ENCODE results near the gene ERP44.
A peak's percentile ranks its signal among the peaks of the same experiment; 100 is the strongest.
"Not testable (repeated sequence)": the region's sequence is repeated elsewhere in the genome, so short reads cannot be mapped to it uniquely, and the experiment has no call there.

The ERP44 gene

GRCh38 chr9:100074989-100075388, 23.8 kb downstream of the ERP44 start:
- Mint-ChIP-seq H3K9me3 (no peaks in the 10 kb centered on the region), H3K27me3 (no peaks in the 10 kb centered on the region), H3K4me1 (peaks cover 55% of the 10 kb centered on the region), H3K4me3 (no peak overlapping the region), H3K36me3 (ENCODE audit: insufficient read depth) (peaks cover 7% of the 10 kb centered on the region), H3K27ac (ENCODE audit: low read depth) (no peak overlapping the region)
- DNase-seq (ENCODE audit: low spot score in 2 of 2): no peak
- no peak for ATAC-seq (replicated peaks; ENCODE audit: extremely low read depth, poor library complexity, severe bottlenecking)

GRCh38 chr9:100074093-100074492, 24.7 kb downstream of the ERP44 start:
- Mint-ChIP-seq H3K27me3 (no peaks in the 10 kb centered on the region), H3K4me3 (no peak overlapping the region), H3K27ac (ENCODE audit: low read depth) (no peak overlapping the region), H3K4me1 (peaks cover 54% of the 10 kb centered on the region), H3K36me3 (ENCODE audit: insufficient read depth) (peaks cover 4% of the 10 kb centered on the region), H3K9me3 (no peaks in the 10 kb centered on the region)
- no peak for DNase-seq (ENCODE audit: low spot score in 2 of 2)
- ATAC-seq (replicated peaks; ENCODE audit: extremely low read depth, poor library complexity, severe bottlenecking): no peak

GRCh38 chr9:100072805-100073204, 26.0 kb downstream of the ERP44 start:
- H3K4me3 Mint-ChIP-seq: no peak overlapping the region
- no peak for ATAC-seq (replicated peaks; ENCODE audit: extremely low read depth, poor library complexity, severe bottlenecking)
- H3K4me1 Mint-ChIP-seq: peaks cover 45% of the 10 kb centered on the region
- H3K27me3 Mint-ChIP-seq: no peaks in the 10 kb centered on the region
- H3K27ac Mint-ChIP-seq (ENCODE audit: low read depth): no peak overlapping the region
- DNase-seq (ENCODE audit: low spot score in 2 of 2): no peak
- H3K36me3 Mint-ChIP-seq (ENCODE audit: insufficient read depth): peaks cover 4% of the 10 kb centered on the region
- H3K9me3 Mint-ChIP-seq: no peaks in the 10 kb centered on the region

- Mint-ChIP-seq H3K36me3 (ENCODE audit: insufficient read depth) (peaks cover 2% of the 10 kb centered on the region), H3K4me3 (no peak overlapping the region), H3K27ac (ENCODE audit: low read depth) (no peak overlapping the region), H3K27me3 (no peaks in the 10 kb centered on the region), H3K4me1 (peaks cover 45% of the 10 kb centered on the region), H3K9me3 (no peaks in the 10 kb centered on the region)
- DNase-seq (ENCODE audit: low spot score in 2 of 2): no peak
- no peak for ATAC-seq (replicated peaks; ENCODE audit: extremely low read depth, poor library complexity, severe bottlenecking)
These were observed 27.5 kb downstream of the ERP44 start for GRCh38 chr9:100071271-100071670.

GRCh38 chr9:100070104-100071041, 28.4 kb downstream of the ERP44 start:
- ATAC-seq (replicated peaks; ENCODE audit: extremely low read depth, poor library complexity, severe bottlenecking) (no peak), DNase-seq (ENCODE audit: low spot score in 2 of 2) (no peak)
- H3K27me3 Mint-ChIP-seq: no peaks in the 10 kb centered on the region
- peaks cover 2% of the 10 kb centered on the region for H3K36me3 Mint-ChIP-seq (ENCODE audit: insufficient read depth)
- no peaks in the 10 kb centered on the region for H3K9me3 Mint-ChIP-seq
- no peak overlapping the region for H3K4me3 Mint-ChIP-seq
- H3K4me1 Mint-ChIP-seq: peaks cover 42% of the 10 kb centered on the region
- H3K27ac Mint-ChIP-seq (ENCODE audit: low read depth): no peak overlapping the region

GRCh38 chr9:100069068-100069467, 29.7 kb downstream of the ERP44 start:
- not testable (repeated sequence) for ATAC-seq (replicated peaks; ENCODE audit: extremely low read depth, poor library complexity, severe bottlenecking); DNase-seq (ENCODE audit: low spot score in 2 of 2); H3K36me3 Mint-ChIP-seq (ENCODE audit: insufficient read depth); H3K9me3 Mint-ChIP-seq; H3K27ac Mint-ChIP-seq (ENCODE audit: low read depth); H3K4me3 Mint-ChIP-seq; H3K27me3 Mint-ChIP-seq
- H3K4me1 Mint-ChIP-seq: peaks cover 44% of the 10 kb centered on the region

GRCh38 chr9:100067990-100068389, 30.8 kb downstream of the ERP44 start:
- H3K4me1 Mint-ChIP-seq: peaks cover 44% of the 10 kb centered on the region
- not testable (repeated sequence) for DNase-seq (ENCODE audit: low spot score in 2 of 2); H3K9me3 Mint-ChIP-seq; H3K36me3 Mint-ChIP-seq (ENCODE audit: insufficient read depth); H3K4me3 Mint-ChIP-seq; H3K27ac Mint-ChIP-seq (ENCODE audit: low read depth); ATAC-seq (replicated peaks; ENCODE audit: extremely low read depth, poor library complexity, severe bottlenecking); H3K27me3 Mint-ChIP-seq

GRCh38 chr9:100066539-100066938, 32.3 kb downstream of the ERP44 start:
- Mint-ChIP-seq H3K4me1 (peaks cover 31% of the 10 kb centered on the region), H3K27ac (ENCODE audit: low read depth) (peak overlapping the region; percentile 29), H3K4me3 (no peak overlapping the region), H3K9me3 (no peaks in the 10 kb centered on the region), H3K27me3 (no peaks in the 10 kb centered on the region), H3K36me3 (ENCODE audit: insufficient read depth) (peaks cover 3% of the 10 kb centered on the region)
- DNase-seq (ENCODE audit: low spot score in 2 of 2) (no peak), ATAC-seq (replicated peaks; ENCODE audit: extremely low read depth, poor library complexity, severe bottlenecking) (no peak)

- no peak for ATAC-seq (replicated peaks; ENCODE audit: extremely low read depth, poor library complexity, severe bottlenecking)
- Mint-ChIP-seq H3K4me3 (no peak overlapping the region), H3K27me3 (no peaks in the 10 kb centered on the region), H3K36me3 (ENCODE audit: insufficient read depth) (peaks cover 4% of the 10 kb centered on the region), H3K27ac (ENCODE audit: low read depth) (no peak overlapping the region), H3K4me1 (peaks cover 25% of the 10 kb centered on the region), H3K9me3 (no peaks in the 10 kb centered on the region)
- no peak for DNase-seq (ENCODE audit: low spot score in 2 of 2)
These were observed 33.8 kb downstream of the ERP44 start for GRCh38 chr9:100064872-100065581.

- no peak for ATAC-seq (replicated peaks; ENCODE audit: extremely low read depth, poor library complexity, severe bottlenecking)
- peaks cover 25% of the 10 kb centered on the region for H3K4me1 Mint-ChIP-seq
- no peaks in the 10 kb centered on the region for H3K9me3 Mint-ChIP-seq
These were observed 35.6 kb downstream of the ERP44 start for GRCh38 chr9:100063185-100063584.

GRCh38 chr9:100062683-100063082, 36.1 kb downstream of the ERP44 start:
- not testable (repeated sequence) for H3K27me3 Mint-ChIP-seq; H3K4me3 Mint-ChIP-seq; H3K27ac Mint-ChIP-seq (ENCODE audit: low read depth); H3K36me3 Mint-ChIP-seq (ENCODE audit: insufficient read depth); H3K9me3 Mint-ChIP-seq; ATAC-seq (replicated peaks; ENCODE audit: extremely low read depth, poor library complexity, severe bottlenecking); DNase-seq (ENCODE audit: low spot score in 2 of 2)
- peaks cover 25% of the 10 kb centered on the region for H3K4me1 Mint-ChIP-seq

More at GRCh38 chr9:100063185-100063584, 35.6 kb downstream of the ERP44 start:
- no peak for DNase-seq (ENCODE audit: low spot score in 2 of 2)
- no peaks in the 10 kb centered on the region for H3K27me3 Mint-ChIP-seq
- H3K4me3 Mint-ChIP-seq: no peak overlapping the region
- H3K27ac Mint-ChIP-seq (ENCODE audit: low read depth): no peak overlapping the region
- peaks cover 8% of the 10 kb centered on the region for H3K36me3 Mint-ChIP-seq (ENCODE audit: insufficient read depth)

GRCh38 chr9:100058699-100059579, 39.9 kb downstream of the ERP44 start:
- peaks cover 9% of the 10 kb centered on the region for H3K4me1 Mint-ChIP-seq
- no peak for ATAC-seq (replicated peaks; ENCODE audit: extremely low read depth, poor library complexity, severe bottlenecking)
- peaks cover 10% of the 10 kb centered on the region for H3K36me3 Mint-ChIP-seq (ENCODE audit: insufficient read depth)
- no peaks in the 10 kb centered on the region for H3K9me3 Mint-ChIP-seq
- no peak for DNase-seq (ENCODE audit: low spot score in 2 of 2)
- H3K4me3 Mint-ChIP-seq: no peak overlapping the region
- no peaks in the 10 kb centered on the region for H3K27me3 Mint-ChIP-seq
- H3K27ac Mint-ChIP-seq (ENCODE audit: low read depth): no peak overlapping the region
